HG02884 (cell line): ENCODE measurements around the gene FAM180B.

Experiments used
- ATAC-seq: cut with Tn5 transposase; IDR thresholded peaks from one replicate; pipeline ENCODE4 v1.9.1; 2021; ENCODE audit warnings: mild to moderate bottlenecking, moderate library complexity; ENCODE audit not compliant: unreplicated experiment

FAM180B gene

GRCh38 chr11:47566149-47566698, 20.3 kb upstream of the FAM180B start:
- ATAC-seq: no peak

- no peak for ATAC-seq
These were observed 16.8 kb upstream of the FAM180B start for GRCh38 chr11:47569646-47570045.

GRCh38 chr11:47570651-47571356, 15.7 kb upstream of the FAM180B start:
- no peak for ATAC-seq

GRCh38 chr11:47571357-47571729, 15.1 kb upstream of the FAM180B start:
- no peak for ATAC-seq

- ATAC-seq: no peak
These were observed 14.6 kb upstream of the FAM180B start for GRCh38 chr11:47571895-47572294.

GRCh38 chr11:47572715-47573255, 13.7 kb upstream of the FAM180B start:
- ATAC-seq: no peak

GRCh38 chr11:47573321-47573720, 13.2 kb upstream of the FAM180B start:
- ATAC-seq: no peak

GRCh38 chr11:47577460-47578041, 8.9 kb upstream of the FAM180B start:
- ATAC-seq: no peak

GRCh38 chr11:47578524-47579494, 7.7 kb upstream of the FAM180B start, which contains the start of the genes KBTBD4 and NDUFS3:
KBTBD4 (minus strand) TSS chr11:47578970; CDS start chr11:47578951, 19 bp downstream.
NDUFS3 (plus strand) TSS chr11:47579074; CDS start chr11:47579092, 18 bp downstream.
- ATAC-seq: peak; percentile 86

GRCh38 chr11:47583844-47584243, 2.6 kb upstream of the FAM180B start:
- ATAC-seq: no peak

- no peak for ATAC-seq
These were observed 700 bp downstream of the FAM180B start for GRCh38 chr11:47587039-47587716.

GRCh38 chr11:47587723-47588326, 1.3 kb downstream of the FAM180B start:
- no peak for ATAC-seq

GRCh38 chr11:47589118-47589517, 2.6 kb downstream of the FAM180B start:
- no peak for ATAC-seq

GRCh38 chr11:47589584-47589976, 3.1 kb downstream of the FAM180B start:
- no peak for ATAC-seq

GRCh38 chr11:47589977-47590861, 3.7 kb downstream of the FAM180B start:
- ATAC-seq: no peak

- ATAC-seq: no peak
These were observed 5.3 kb downstream of the FAM180B start for GRCh38 chr11:47591764-47592163.

- ATAC-seq: no peak
These were observed 5.8 kb downstream of the FAM180B start for GRCh38 chr11:47592251-47592650.

- ATAC-seq: no peak
These were observed 6.5 kb downstream of the FAM180B start for GRCh38 chr11:47592970-47593369.

GRCh38 chr11:47593492-47593933, 7.0 kb downstream of the FAM180B start:
- no peak for ATAC-seq
